ENCODE data around the gene SPON2. TPM values are rescaled to one million over a fixed set of nuclear protein-coding genes. Genes with fewer than 3 reads are reported as not detected.

The SPON2 gene
- total and polyA plus RNA-seq, 3 donors from 2014 or later, result 5.6 to 21.4 (median 7.1) TPM

- H3K4me3 ChIP-seq, result no peak overlapping the region
- no peak for TF ChIP-seq POLR2A (IDR thresholded peaks at IDR 0.05)
- TF ChIP-seq CTCF (IDR thresholded peaks at IDR 0.05), result no peak
- H3K9me3 ChIP-seq, result no peaks in the 10 kb centered on the region
- no peaks in the 10 kb centered on the region for H3K27me3 ChIP-seq
- H3K4me1 ChIP-seq, result peaks cover 39% of the 10 kb centered on the region
- H3K36me3 ChIP-seq (ENCODE audit: low read depth, missing control alignments), result no peaks in the 10 kb centered on the region
- H3K27ac ChIP-seq, result no peak overlapping the region
- intact Hi-C loops (cut with DNase I; ENCODE audit: low total_unique reads), result no loop called here
- DNase-seq, result no peak
- WGBS, 2 donors, result 90 to 96% methylated on average over 15 to 17 of the region's 21 CpGs
Observed at GRCh38 chr4:1206299-1207156, 34.1 kb upstream of the SPON2 start.

DNA sequence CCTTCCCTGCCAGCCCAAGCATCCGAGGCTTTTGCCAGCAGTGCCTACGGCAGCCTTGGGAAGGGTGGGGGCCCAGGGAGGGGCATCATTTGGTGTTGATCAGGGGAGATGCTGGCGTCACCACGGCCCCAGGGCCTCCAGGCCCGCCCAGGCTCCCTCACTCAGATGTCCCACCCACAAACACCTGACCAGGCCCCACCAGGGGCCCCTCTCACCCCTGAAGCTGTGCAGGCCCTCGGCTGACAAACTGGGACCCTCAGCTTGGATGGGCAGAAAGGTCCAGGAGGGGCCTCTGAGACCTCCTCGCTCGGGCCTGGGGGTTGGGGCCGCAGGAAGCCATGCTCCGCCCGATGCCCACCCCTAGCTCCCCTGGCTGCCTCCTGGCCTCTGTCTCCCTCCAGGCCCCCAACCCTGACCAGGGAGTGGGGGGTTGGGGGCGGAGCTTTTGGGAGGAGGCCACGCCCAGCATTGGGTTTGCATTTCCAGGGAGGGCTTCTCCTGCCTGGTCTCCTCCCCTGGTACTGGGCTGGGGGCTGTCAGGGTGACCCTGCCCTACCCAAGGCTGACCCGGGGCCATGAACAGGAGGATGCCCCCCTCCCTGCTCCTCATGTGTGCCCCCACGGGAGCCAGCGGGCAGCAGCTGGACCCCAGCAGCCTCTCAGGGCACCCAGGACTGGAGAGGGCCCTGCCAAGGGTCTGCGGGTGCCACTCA lies 33.4 kb upstream of the SPON2 start:
- no peaks in the 10 kb centered on the region for H3K36me3 ChIP-seq (ENCODE audit: low read depth, missing control alignments)
- no peak overlapping the region for H3K27ac ChIP-seq

DNA sequence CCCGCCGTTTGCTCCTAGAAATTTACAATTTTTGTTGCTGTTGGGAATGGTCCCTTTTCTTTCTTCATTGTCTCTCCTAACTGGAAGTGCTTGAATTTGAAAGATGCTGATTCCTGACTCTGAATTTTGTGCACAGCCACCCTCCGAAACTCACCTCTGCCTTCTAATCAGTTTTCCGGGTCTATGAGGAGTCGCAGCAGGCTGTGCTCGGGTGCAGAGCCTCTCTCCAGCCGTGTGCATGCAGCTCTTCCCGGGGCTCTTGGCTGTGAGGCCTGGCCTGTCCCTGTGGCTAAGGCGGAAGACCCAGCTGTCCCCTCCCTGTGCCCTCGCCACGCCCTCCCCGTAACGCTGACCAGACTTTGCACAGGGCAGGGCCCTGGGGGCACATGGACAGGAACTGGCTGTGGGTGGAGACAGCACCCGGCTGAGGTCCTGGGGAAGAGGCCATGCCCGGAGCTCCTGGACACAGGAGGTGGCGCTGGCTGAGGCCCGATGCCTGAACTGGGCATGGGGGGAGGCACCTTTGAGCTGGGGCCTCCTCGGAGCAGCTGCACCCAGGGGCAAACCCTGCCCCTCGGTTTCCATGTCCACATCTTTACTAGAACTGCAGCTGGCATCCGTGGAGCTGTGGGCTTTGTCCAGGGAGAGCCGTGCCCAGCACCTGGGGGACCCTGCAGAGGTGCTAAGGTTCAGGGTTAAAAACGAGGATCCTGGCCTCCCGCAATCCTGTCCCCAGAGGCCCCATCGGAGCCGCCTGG lies 32.6 kb upstream of the SPON2 start:
- intact Hi-C loops (cut with DNase I; ENCODE audit: low total_unique reads), result no loop called here
- peak; percentile 12 for DNase-seq
- WGBS, 2 donors, result 90 to 93% methylated on average over 8 to 25 of the region's 25 CpGs
- Histone ChIP-seq H3K36me3 (ENCODE audit: low read depth, missing control alignments) (no peaks in the 10 kb centered on the region), H3K27ac (no peak overlapping the region), H3K9me3 (no peaks in the 10 kb centered on the region), H3K27me3 (no peaks in the 10 kb centered on the region), H3K4me3 (no peak overlapping the region), H3K4me1 (peaks cover 27% of the 10 kb centered on the region)
- TF ChIP-seq CTCF (IDR thresholded peaks at IDR 0.05), result no peak

More for the DNA sequence above, 33.4 kb upstream of the SPON2 start:
- no peak for TF ChIP-seq POLR2A (IDR thresholded peaks at IDR 0.05)
- no peak for TF ChIP-seq CTCF (IDR thresholded peaks at IDR 0.05)
- WGBS, 2 donors, result 89 to 100% methylated on average over 3 to 12 of the region's 17 CpGs
- DNase-seq, result no peak
- intact Hi-C loops (cut with DNase I; ENCODE audit: low total_unique reads), result no loop called here
- Histone ChIP-seq H3K4me1 (peaks cover 34% of the 10 kb centered on the region), H3K4me3 (no peak overlapping the region), H3K27me3 (no peaks in the 10 kb centered on the region), H3K9me3 (no peaks in the 10 kb centered on the region)

DNA sequence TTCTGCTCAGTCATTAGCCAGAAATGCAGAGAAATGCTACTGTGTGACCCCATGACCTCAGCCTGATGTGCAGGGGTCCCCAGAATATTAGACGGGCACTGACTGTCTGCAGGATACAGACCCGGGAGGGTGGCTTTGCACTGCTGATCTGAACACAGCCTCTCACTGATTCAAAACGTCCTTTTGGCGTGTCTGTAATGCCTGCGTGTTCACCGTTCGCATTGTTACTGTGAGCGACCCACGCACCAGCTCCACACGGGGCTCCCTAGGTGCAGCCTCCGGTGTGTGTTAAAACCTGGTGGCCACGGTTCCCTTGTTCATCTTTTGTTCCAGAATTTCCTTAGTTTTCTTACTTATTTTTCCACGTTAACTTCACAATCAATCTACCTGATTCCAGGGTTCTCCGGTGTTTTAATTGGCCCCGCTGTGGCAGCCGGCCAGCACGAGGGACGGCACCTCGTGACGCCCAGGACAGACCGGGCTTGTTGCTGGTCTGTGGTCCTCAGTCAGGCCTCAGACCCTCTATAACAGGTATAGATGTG lies 32.0 kb upstream of the SPON2 start:
- H3K27ac ChIP-seq, result no peak overlapping the region
- TF ChIP-seq CTCF (IDR thresholded peaks at IDR 0.05) (no peak), POLR2A (IDR thresholded peaks at IDR 0.05) (no peak)
- H3K4me1 ChIP-seq, result peaks cover 20% of the 10 kb centered on the region
- DNase-seq, result peak; percentile 12
- no peaks in the 10 kb centered on the region for H3K27me3 ChIP-seq
- H3K4me3 ChIP-seq, result no peak overlapping the region
- WGBS, 2 donors, result 90 to 95% methylated on average over 21 of the region's 21 CpGs
- no peaks in the 10 kb centered on the region for H3K36me3 ChIP-seq (ENCODE audit: low read depth, missing control alignments)
- intact Hi-C loops (cut with DNase I; ENCODE audit: low total_unique reads), result no loop called here
- no peaks in the 10 kb centered on the region for H3K9me3 ChIP-seq

All from testis (tissue), 3 donors.